Progenitor cell of endocrine pancreas (in vitro differentiated cells): ENCODE results near the gene RGL4. TPM values are rescaled to one million over a fixed set of nuclear protein-coding genes. Genes with fewer than 3 reads are reported as not detected.
A peak's percentile ranks its signal among the peaks of the same experiment; 100 is the strongest.
"Not testable (repeated sequence)": the region's sequence is repeated elsewhere in the genome, so short reads cannot be mapped to it uniquely, and the experiment has no call there.

Experiments
- DNase-seq: peaks from one replicate; pipeline ENCODE4 v3.0.0; 2021; ENCODE audit warnings: low spot score; ENCODE audit not compliant: unreplicated experiment
- H3K27ac Mint-ChIP-seq: 2 replicates; pipeline ENCODE4 v1.8.0; 2021; ENCODE audit warnings: mild to moderate bottlenecking, moderate library complexity, mixed read lengths
- H3K27me3 Mint-ChIP-seq: 2 replicates; pipeline ENCODE4 v1.8.0; 2021; ENCODE audit warnings: mixed read lengths
- H3K36me3 Mint-ChIP-seq: 2 replicates; pipeline ENCODE4 v1.8.0; 2022; ENCODE audit warnings: mixed read lengths; ENCODE audit not compliant: insufficient read depth
- H3K4me1 Mint-ChIP-seq: 2 replicates; pipeline ENCODE4 v1.8.0; 2021; ENCODE audit warnings: low read depth, mixed read lengths
- H3K4me3 Mint-ChIP-seq: 2 replicates; pipeline ENCODE4 v1.8.0; 2021; ENCODE audit warnings: low read depth, mild to moderate bottlenecking, moderate library complexity, mixed read lengths
- H3K9me3 Mint-ChIP-seq: 2 replicates; pipeline ENCODE4 v1.8.0; 2021; ENCODE audit warnings: low read depth, mixed read lengths
- long read RNA-seq: library from polyadenylated mRNA; unstranded; transcript quantifications from one replicate; pipeline ENCODE4 v2.0.0, GENCODE V29; 2020
- total RNA-seq: library from RNA; stranded (reverse); gene quantifications from 2 replicates; pipeline ENCODE4 v1.2.1, GENCODE V29; 2021
- TF ChIP-seq, protein P1 (sequence below): fragments of 200-600 bp; sonication (generic); IDR thresholded peaks from one replicate; pipeline ENCODE4 v1.5.0; 2021; ENCODE audit warnings: antibody characterized with exemption, mild to moderate bottlenecking; ENCODE audit not compliant: unreplicated experiment

Gene RGL4
- total RNA-seq: 0.07 TPM in 1 of 2 replicates, not detected in the other
- long read RNA-seq: 0 reads

GRCh38 chr22:23690713-23691112, at the start of gene RGL4:
Gene RGL4, plus strand, starts transcription at chr22:23691013. Its CDS starts 1,018 bp downstream, at chr22:23692031.
- Mint-ChIP-seq H3K27ac (no peak within 1 kb of the TSS), H3K36me3 (peaks cover 18% of the 10 kb centered on the region), H3K4me3 (no peak within 1 kb of the TSS), H3K4me1 (no peaks in the 10 kb centered on the region), H3K9me3 (no peaks in the 10 kb centered on the region), H3K27me3 (no peaks in the 10 kb centered on the region)
- TF ChIP-seq, protein P1, sequence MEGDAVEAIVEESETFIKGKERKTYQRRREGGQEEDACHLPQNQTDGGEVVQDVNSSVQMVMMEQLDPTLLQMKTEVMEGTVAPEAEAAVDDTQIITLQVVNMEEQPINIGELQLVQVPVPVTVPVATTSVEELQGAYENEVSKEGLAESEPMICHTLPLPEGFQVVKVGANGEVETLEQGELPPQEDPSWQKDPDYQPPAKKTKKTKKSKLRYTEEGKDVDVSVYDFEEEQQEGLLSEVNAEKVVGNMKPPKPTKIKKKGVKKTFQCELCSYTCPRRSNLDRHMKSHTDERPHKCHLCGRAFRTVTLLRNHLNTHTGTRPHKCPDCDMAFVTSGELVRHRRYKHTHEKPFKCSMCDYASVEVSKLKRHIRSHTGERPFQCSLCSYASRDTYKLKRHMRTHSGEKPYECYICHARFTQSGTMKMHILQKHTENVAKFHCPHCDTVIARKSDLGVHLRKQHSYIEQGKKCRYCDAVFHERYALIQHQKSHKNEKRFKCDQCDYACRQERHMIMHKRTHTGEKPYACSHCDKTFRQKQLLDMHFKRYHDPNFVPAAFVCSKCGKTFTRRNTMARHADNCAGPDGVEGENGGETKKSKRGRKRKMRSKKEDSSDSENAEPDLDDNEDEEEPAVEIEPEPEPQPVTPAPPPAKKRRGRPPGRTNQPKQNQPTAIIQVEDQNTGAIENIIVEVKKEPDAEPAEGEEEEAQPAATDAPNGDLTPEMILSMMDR: no peak
- no peak for DNase-seq

DNA sequence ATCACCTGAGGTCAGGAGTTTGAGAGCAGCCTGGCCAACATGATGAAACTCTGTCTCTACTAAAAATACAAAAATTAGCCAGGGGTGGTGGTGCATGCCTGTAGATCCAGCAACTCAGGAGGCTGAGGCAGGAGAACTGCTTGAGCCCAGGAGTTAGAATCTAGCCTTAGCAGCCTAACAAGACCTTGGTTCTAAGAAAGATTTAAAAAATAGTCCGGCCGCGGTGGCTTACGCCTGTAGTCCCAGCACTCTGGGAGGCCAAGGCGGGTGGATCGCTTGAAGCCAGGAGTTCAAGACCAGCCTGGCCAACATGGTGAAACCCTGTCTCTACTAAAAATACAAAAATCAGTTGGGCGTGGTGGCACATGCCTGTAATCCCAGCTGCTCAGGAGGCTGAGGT, 44.3 kb upstream of the RGL4 start:
- DNase-seq, H3K36me3 Mint-ChIP-seq, H3K4me3 Mint-ChIP-seq, H3K4me1 Mint-ChIP-seq, H3K9me3 Mint-ChIP-seq, H3K27me3 Mint-ChIP-seq: not testable (repeated sequence)
- H3K27ac Mint-ChIP-seq: peak overlapping the region; percentile 45

- TF ChIP-seq, protein P1: no peak
Observed at GRCh38 chr22:23649071-23649501, 41.7 kb upstream of the RGL4 start.

GRCh38 chr22:23651676-23652075, 39.1 kb upstream of the RGL4 start:
- no peak for DNase-seq
- TF ChIP-seq, protein P1: no peak
- Mint-ChIP-seq H3K27ac (no peak overlapping the region), H3K27me3 (no peaks in the 10 kb centered on the region), H3K9me3 (no peaks in the 10 kb centered on the region), H3K36me3 (peaks cover 7% of the 10 kb centered on the region), H3K4me3 (no peak overlapping the region), H3K4me1 (no peaks in the 10 kb centered on the region)

More at GRCh38 chr22:23649071-23649501, 41.7 kb upstream of the RGL4 start:
- Mint-ChIP-seq H3K4me1 (no peaks in the 10 kb centered on the region), H3K27ac (no peak overlapping the region), H3K9me3 (no peaks in the 10 kb centered on the region), H3K4me3 (no peak overlapping the region), H3K36me3 (peaks cover 4% of the 10 kb centered on the region), H3K27me3 (no peaks in the 10 kb centered on the region)
- DNase-seq: no peak

DNA sequence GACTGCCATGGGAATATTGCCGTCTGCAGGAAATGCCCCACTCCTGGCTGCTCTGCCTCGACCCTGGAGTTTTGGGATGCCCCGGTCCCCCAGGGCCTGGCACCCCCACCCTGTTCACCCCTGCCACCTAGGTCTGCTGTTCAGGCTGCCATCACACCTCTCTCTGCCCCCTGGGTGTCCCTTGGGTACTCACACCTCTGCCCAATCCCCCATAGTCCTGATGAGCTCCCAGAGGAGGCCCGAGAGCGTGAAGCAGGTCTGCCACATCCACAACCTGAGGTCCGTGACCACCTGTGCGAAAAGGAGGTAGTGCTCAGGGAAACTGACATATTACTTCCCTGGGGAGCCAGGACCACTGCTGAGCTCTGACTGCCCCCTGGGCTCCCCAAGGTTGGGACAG, 38.5 kb upstream of the RGL4 start:
- TF ChIP-seq, protein P1: no peak
- no peak for DNase-seq
- H3K9me3 Mint-ChIP-seq: no peaks in the 10 kb centered on the region
- H3K4me1 Mint-ChIP-seq: no peaks in the 10 kb centered on the region
- peaks cover 7% of the 10 kb centered on the region for H3K36me3 Mint-ChIP-seq
- no peak overlapping the region for H3K27ac Mint-ChIP-seq
- no peaks in the 10 kb centered on the region for H3K27me3 Mint-ChIP-seq
- no peak overlapping the region for H3K4me3 Mint-ChIP-seq

- DNase-seq: no peak
- H3K27me3 Mint-ChIP-seq: no peaks in the 10 kb centered on the region
- H3K4me1 Mint-ChIP-seq: no peaks in the 10 kb centered on the region
- H3K9me3 Mint-ChIP-seq: no peaks in the 10 kb centered on the region
- H3K36me3 Mint-ChIP-seq: peaks cover 7% of the 10 kb centered on the region
- TF ChIP-seq, protein P1: no peak
- H3K27ac Mint-ChIP-seq: no peak overlapping the region
- H3K4me3 Mint-ChIP-seq: no peak overlapping the region
Observed at GRCh38 chr22:23652711-23653110, 38.1 kb upstream of the RGL4 start.
